Gastroesophageal sphincter (tissue), 4 donors: ENCODE measurements around the gene PTPN20. TPM values are rescaled to one million over a fixed set of nuclear protein-coding genes. Genes with fewer than 3 reads are reported as not detected.

ENCODE experiments used
- ATAC-seq: fragments of 150-250 bp; one replicate; pipeline ENCODE4 v1.9.1; 2016; ENCODE audit warnings: mild to moderate bottlenecking, moderate library complexity
- H3K27ac ChIP-seq, 4 donors: fragments of 200-600 bp; sonication (generic) in 3 of 4; 1 replicate in 3 of 4; 2 replicates in 1 of 4; pipeline ENCODE4 v1.5.1; 2016 to 2019
- H3K27me3 ChIP-seq: fragments of 200-600 bp; sonication (generic); one replicate; pipeline ENCODE4 v1.5.1; 2019
- H3K36me3 ChIP-seq, 2 donors: fragments of 200-600 bp; sonication (generic); one replicate each; pipeline ENCODE4 v1.5.1; 2019; ENCODE audit warnings: control low read depth in 1 of 2
- H3K4me1 ChIP-seq, 3 donors: fragments of 200-600 bp; sonication (generic); 1 replicate in 2 of 3; 2 replicates in 1 of 3; pipeline ENCODE4 v1.5.1; 2016 to 2019; ENCODE audit warnings: control low read depth in 2 of 3
- H3K4me3 ChIP-seq, 2 donors: fragments of 200-600 bp; sonication (generic); one replicate each; pipeline ENCODE4 v1.5.1; 2019; ENCODE audit warnings: mild to moderate bottlenecking in 1 of 2, moderate library complexity in 1 of 2
- H3K9me3 ChIP-seq, 3 donors: fragments of 200-600 bp; sonication (generic); one replicate each; pipeline ENCODE4 v1.5.1; 2017 to 2019; ENCODE audit warnings: control low read depth in 2 of 3
- EP300 ChIP-seq: sonication (generic); formaldehyde crosslinking; IDR thresholded peaks from one replicate; pipeline ENCODE4 v1.6.1; 2017; ENCODE audit warnings: antibody characterized with exemption, mild to moderate bottlenecking
- POLR2A ChIP-seq, 2 donors: fragments of 450-650 bp; IDR thresholded peaks; one replicate each; pipeline ENCODE4 v1.6.1; 2017; ENCODE audit warnings: antibody characterized with exemption in 2 of 2, mild to moderate bottlenecking in 2 of 2, moderate library complexity in 1 of 2
- POLR2AphosphoS5 ChIP-seq: sonication (generic); formaldehyde crosslinking; IDR thresholded peaks from one replicate; pipeline ENCODE4 v1.6.1; 2017; ENCODE audit warnings: antibody characterized with exemption
- WGBS, 2 donors: methylation state at CpG; one replicate each; pipeline ENCODE4 v1.1.5; 2018; ENCODE audit warnings: low coverage in 1 of 2; 5-methylcytosine and 5-hydroxymethylcytosine counted together
- total RNA-seq, 4 donors: library from RNA; depleted of rRNA; stranded (reverse); fragments of >200 nt; gene quantifications; one replicate each; pipeline ENCODE4 v1.1.0, GENCODE V29; 2016
- TF ChIP-seq, protein P1 (sequence below), 4 experiments: fragments of 200-600 bp in 2 of 4; fragments of 450-650 bp in 2 of 4; sonication (generic) in 1 of 4; IDR thresholded peaks; one replicate each; pipeline ENCODE4 v1.5.1; 2017 to 2019; ENCODE audit warnings: antibody characterized with exemption in 4 of 4, mild to moderate bottlenecking in 2 of 4, moderate library complexity in 2 of 4

Gene PTPN20
- total RNA-seq, 4 donors from 2014 or later: 0.94 to 9.5 (median 2.8) TPM

DNA sequence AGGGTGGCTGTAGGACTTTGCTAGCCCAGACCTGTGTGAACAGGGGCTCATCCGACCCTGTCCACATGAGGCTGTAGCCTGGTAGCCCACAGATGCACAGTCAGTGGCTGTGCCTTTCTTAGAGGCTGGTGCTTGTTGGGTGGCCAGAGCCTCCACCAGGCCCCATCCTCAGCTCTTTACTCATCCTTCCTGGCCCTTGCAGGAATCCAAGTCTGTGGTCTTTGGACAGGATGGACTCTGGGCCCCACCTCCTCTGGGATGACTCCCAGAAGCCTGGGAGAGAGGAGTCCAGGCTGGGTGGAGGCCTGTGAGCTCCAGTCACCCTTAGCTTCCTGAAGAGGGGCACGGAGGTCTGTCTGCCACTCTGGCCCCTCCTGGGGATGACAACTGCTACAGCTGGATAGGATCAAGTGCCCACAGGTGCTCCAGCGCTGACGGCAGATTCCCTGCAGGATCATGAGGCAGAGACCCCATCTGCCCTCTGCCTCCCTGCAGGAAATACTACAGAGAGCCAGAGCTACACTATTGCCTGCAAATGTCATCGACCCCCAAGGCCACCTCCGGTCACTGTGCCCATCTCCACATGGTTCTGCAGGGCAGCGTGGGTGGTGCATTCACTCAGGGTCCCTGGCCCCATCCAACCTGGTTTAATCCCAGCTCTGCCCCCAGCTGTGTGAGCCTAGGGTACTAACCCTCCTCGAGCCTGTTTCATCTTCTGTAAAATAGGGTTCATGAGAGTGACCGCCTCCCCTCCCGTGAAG, 114.5 kb downstream of the PTPN20 start:
- peak; percentile 62 for ATAC-seq
- Histone ChIP-seq H3K9me3 (no peaks in the 10 kb centered on the region), H3K36me3 (no peaks in the 10 kb centered on the region), H3K4me3 (no peak overlapping the region), H3K27ac (peak overlapping the region in 2 of 4 donors; percentile 7 to 37), H3K27me3 (no peaks in the 10 kb centered on the region), H3K4me1 (peaks cover 0 to 18% (median 0%) of the 10 kb centered on the region in 3 donors)
- WGBS, 2 donors: no CpG with 5 or more reads among the region's 10 CpGs
- TF ChIP-seq, protein P1, sequence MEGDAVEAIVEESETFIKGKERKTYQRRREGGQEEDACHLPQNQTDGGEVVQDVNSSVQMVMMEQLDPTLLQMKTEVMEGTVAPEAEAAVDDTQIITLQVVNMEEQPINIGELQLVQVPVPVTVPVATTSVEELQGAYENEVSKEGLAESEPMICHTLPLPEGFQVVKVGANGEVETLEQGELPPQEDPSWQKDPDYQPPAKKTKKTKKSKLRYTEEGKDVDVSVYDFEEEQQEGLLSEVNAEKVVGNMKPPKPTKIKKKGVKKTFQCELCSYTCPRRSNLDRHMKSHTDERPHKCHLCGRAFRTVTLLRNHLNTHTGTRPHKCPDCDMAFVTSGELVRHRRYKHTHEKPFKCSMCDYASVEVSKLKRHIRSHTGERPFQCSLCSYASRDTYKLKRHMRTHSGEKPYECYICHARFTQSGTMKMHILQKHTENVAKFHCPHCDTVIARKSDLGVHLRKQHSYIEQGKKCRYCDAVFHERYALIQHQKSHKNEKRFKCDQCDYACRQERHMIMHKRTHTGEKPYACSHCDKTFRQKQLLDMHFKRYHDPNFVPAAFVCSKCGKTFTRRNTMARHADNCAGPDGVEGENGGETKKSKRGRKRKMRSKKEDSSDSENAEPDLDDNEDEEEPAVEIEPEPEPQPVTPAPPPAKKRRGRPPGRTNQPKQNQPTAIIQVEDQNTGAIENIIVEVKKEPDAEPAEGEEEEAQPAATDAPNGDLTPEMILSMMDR (IDR thresholded peaks at IDR 0.05): no peak
- TF ChIP-seq POLR2AphosphoS5 (no peak), EP300 (no peak), POLR2A (IDR thresholded peaks at IDR 0.05) (no peak)

DNA sequence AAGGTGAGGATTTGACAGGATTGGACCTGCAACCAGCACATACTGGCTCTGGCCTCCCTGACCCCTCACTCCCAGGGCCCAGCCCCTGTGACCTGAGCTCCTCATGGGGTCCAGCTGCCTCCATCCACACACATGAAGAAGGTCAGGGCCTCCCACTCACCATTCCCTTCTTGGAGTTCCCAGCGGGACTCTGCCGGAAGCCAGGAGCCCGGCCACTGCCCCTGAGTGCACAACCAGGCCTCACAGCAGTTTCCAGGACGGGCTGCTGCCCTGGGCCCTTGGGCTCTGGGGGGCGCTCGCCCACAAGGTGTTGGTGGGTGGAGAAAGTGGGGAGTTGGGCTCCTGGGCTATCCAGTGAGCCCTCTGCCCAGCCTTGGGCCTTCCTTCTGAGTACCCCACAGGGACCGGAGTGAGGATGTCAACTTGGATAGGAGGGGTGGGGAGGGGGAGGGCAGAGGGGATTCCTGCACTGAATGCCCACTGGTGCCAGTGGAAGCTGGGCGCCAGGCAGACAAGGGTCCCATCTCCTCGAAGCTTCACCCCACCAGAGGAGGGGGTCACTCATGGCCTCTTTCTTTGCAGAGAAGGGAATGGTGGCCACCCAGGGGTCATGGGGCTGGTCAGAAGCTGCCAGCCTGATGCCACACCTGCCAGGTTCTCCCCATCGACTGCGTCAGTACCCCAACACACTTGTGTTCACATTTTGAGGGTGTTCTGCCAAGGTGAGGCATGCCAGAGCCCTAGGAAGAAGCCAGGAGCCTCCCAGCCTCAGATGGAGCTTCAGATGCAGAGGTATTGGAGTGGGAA, 115.3 kb downstream of the PTPN20 start:
- no peak for TF ChIP-seq POLR2A (IDR thresholded peaks at IDR 0.05)
- TF ChIP-seq POLR2AphosphoS5: no peak
- no peak for TF ChIP-seq EP300
- TF ChIP-seq, protein P1 (IDR thresholded peaks at IDR 0.05): no peak
- Histone ChIP-seq H3K27ac (peak overlapping the region in 1 of 4 donors; percentile 37), H3K36me3 (no peaks in the 10 kb centered on the region), H3K27me3 (no peaks in the 10 kb centered on the region), H3K4me1 (peaks cover 0 to 18% (median 0%) of the 10 kb centered on the region in 3 donors), H3K4me3 (no peak overlapping the region), H3K9me3 (no peaks in the 10 kb centered on the region)
- no peak for ATAC-seq
- no CpG with 5 or more reads among the region's 11 CpGs for WGBS, 2 donors

DNA sequence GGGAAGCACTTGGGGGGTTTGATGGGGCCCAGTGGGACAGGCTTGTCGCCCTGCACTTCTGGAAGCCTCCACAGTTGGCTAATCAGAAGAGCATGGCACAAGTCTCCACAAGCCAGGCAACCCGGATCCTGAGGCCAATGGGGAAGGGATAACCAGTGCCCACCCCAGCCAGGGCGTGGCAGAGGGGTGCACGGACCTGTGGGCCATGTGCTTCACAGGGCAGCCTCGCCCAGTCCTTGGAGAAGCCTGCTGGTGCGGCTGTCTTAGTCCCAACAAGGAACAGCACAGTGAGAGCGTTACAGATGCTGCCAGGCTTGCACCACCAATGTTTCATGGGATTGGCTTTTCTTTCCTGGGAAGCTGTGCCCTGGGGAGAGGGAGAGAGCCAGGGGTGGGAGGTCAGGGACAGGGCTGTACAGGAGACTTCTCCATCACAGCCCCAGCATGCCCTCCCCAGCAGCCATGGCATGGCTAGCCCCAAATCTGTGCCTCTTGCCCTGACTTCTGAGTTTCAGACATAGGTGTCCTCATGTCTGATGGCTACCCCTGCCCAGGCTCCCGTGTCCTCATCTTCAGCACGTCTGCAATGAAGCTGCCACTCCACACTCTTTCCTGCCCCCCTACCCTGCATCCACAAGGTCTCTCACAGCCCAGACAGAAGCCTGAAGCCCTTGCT, 116.0 kb downstream of the PTPN20 start:
- WGBS, 2 donors: 53 to 71% methylated on average over 3 of the region's 9 CpGs
- ATAC-seq: no peak

DNA sequence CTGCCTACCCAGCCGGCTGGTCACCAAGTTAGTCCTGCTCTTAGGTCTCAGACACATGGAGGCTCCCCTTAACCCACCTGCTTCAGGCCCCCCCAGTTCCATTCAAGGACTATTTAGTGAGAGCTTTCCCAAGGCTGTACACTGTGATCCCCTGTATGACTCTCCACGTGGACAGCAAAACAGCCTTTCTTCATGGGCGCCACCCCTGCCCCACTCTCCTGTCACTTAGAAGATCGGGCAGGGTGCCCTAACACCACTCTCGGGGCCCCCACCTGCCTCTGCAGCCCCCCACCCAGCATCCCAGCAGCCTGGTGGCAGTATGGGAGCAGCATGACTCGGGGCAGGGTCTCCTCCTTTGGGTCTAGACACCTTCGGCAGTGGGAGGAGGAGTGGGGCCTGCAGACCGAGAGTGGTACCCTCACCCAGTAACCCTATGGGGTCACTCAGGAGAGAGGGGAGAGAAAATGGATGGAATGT, 116.6 kb downstream of the PTPN20 start:
- no peak overlapping the region for H3K27ac ChIP-seq
- H3K4me3 ChIP-seq: no peak overlapping the region
- TF ChIP-seq EP300 (no peak), POLR2A (IDR thresholded peaks at IDR 0.05) (no peak), POLR2AphosphoS5 (no peak)
- TF ChIP-seq, protein P1 (IDR thresholded peaks at IDR 0.05): no peak
- H3K9me3 ChIP-seq: no peaks in the 10 kb centered on the region
- 100% methylated on average over 1 of the region's 8 CpGs; no CpG with 5 or more reads in 1 of the 2 donors for WGBS, 2 donors
- H3K4me1 ChIP-seq: peaks cover 0 to 22% (median 0%) of the 10 kb centered on the region in 3 donors
- no peaks in the 10 kb centered on the region for H3K36me3 ChIP-seq
- ATAC-seq: no peak
- no peaks in the 10 kb centered on the region for H3K27me3 ChIP-seq

More for the DNA sequence above, 116.0 kb downstream of the PTPN20 start:
- Histone ChIP-seq H3K4me3 (no peak overlapping the region), H3K9me3 (no peaks in the 10 kb centered on the region), H3K36me3 (no peaks in the 10 kb centered on the region), H3K4me1 (peaks cover 0 to 22% (median 0%) of the 10 kb centered on the region in 3 donors), H3K27me3 (no peaks in the 10 kb centered on the region), H3K27ac (no peak overlapping the region)
- TF ChIP-seq POLR2A (IDR thresholded peaks at IDR 0.05): no peak
- TF ChIP-seq, protein P1 (IDR thresholded peaks at IDR 0.05): no peak
- TF ChIP-seq POLR2AphosphoS5: no peak
- TF ChIP-seq EP300: no peak
